ENCODE data around the gene CHD2. TPM values are rescaled to one million over a fixed set of nuclear protein-coding genes. Genes with fewer than 3 reads are reported as not detected.
A peak's percentile ranks its signal among the peaks of the same experiment; 100 is the strongest.
"Not testable (repeated sequence)": the region's sequence is repeated elsewhere in the genome, so short reads cannot be mapped to it uniquely, and the experiment has no call there.

Gene CHD2
- total and polyA plus RNA-seq, 4 experiments from 2014 or later: 28.4 to 351 (median 224) TPM

GRCh38 chr15:93035953-93036810, 136.1 kb downstream of the CHD2 start:
- Histone ChIP-seq H3K4me3 (ENCODE audit: low read length in 2 of 2) (no peak overlapping the region), H3K27ac (ENCODE audit: low read depth, low read length) (no peak overlapping the region), H3K27me3 (ENCODE audit: insufficient read depth, low read length) (no peaks in the 10 kb centered on the region), H3K36me3 (ENCODE audit: insufficient read depth, low read length) (no peaks in the 10 kb centered on the region), H3K4me1 (ENCODE audit: insufficient read depth, low read length) (peaks cover 8% of the 10 kb centered on the region), H3K9me3 (ENCODE audit: control insufficient read depth in 1 of 2, low read length in 2 of 2) (no peaks in the 10 kb centered on the region)
- Mint-ChIP-seq H3K4me3 (peak overlapping the region in 6 of 8 donors; percentile 42 to 84 (median 78)), H3K36me3 (no peaks in the 10 kb centered on the region), H3K4me1 (peaks cover 5 to 13% (median 6%) of the 10 kb centered on the region in 4 donors), H3K27ac (peak overlapping the region in 5 of 7 donors; percentile 51 to 92 (median 80)), H3K9me3 (peaks cover 0 to 3% (median 0%) of the 10 kb centered on the region in 8 donors), H3K27me3 (no peaks in the 10 kb centered on the region)
- ChIA-PET CTCF (ENCODE audit: partially characterized antibody) (interaction anchor here (0.6 to 5.2 kb wide), 10 partner anchors 7 to 316 kb away, joined by 3 to 26 read pairs (median 7); partner anchors contain the start of gene RGMA), POLR2A (ENCODE audit: partially characterized antibody) (interaction anchor here (3.6 kb wide), 1 partner anchor 11 kb away, joined by 16 read pairs; no protein-coding TSS in a partner anchor)
- intact Hi-C loops (cut with micrococcal nuclease): no loop called here
- DNase-seq: peak in 4 of 5 donors; percentile 19 to 43 (median 36)

DNA sequence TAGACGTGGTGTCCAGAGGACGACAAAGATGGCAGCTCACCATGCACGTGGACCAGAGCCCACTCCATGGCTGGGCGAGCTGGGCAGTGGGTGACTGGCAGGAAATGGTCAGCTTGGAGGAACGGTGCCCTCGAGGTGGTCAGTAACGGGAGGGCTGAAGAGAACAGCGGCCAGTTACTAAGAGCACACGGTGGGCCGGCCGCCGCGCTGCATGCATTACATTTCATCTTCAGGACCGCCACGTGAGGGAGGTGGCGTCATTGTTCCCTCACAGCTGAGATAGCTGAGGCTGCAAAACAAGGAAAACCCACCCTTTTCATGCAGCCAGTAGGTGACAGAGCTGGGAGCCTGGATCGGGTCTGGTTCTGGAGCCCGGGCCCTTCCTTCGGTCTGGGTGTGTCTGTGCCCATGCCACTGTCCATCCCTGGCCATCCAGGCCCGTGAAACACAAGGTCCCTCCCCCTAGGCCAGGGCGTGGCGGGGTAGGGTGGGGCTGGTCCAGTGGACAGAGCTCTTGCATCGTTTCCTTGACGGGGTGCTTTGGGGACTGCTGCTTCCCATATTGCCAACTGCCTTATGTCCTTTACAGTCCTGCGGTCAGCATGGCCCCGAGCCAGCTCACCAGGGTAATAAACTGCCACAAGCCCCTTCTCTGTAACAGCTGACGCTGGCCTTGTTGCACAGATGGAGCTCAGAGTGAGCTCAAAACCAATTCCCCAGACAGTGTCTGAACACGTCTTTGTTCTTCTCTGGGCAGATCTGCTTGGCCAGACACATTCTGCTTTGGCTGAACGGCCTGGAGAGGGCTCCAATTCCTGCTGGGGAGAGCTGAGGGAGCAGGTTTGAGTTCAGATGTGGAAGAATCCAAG, 137.1 kb downstream of the CHD2 start:
- H3K27ac Mint-ChIP-seq: no peak overlapping the region
- no peaks in the 10 kb centered on the region for H3K36me3 Mint-ChIP-seq
- Histone ChIP-seq H3K9me3 (ENCODE audit: control insufficient read depth in 1 of 2, low read length in 2 of 2) (no peaks in the 10 kb centered on the region), H3K27ac (ENCODE audit: low read depth, low read length) (no peak overlapping the region), H3K4me3 (ENCODE audit: low read length in 2 of 2) (no peak overlapping the region), H3K36me3 (ENCODE audit: insufficient read depth, low read length) (no peaks in the 10 kb centered on the region), H3K4me1 (ENCODE audit: insufficient read depth, low read length) (peaks cover 8% of the 10 kb centered on the region), H3K27me3 (ENCODE audit: insufficient read depth, low read length) (no peaks in the 10 kb centered on the region)
- H3K4me1 Mint-ChIP-seq: peaks cover 5 to 10% (median 6%) of the 10 kb centered on the region in 4 donors
- H3K4me3 Mint-ChIP-seq: peak overlapping the region in 1 of 8 donors; percentile 25
- no peak for DNase-seq
- POLR2A ChIA-PET (ENCODE audit: partially characterized antibody): interaction anchor here (3.6 kb wide), 1 partner anchor 10 kb away, joined by 16 read pairs; no protein-coding TSS in a partner anchor
- intact Hi-C loops (cut with micrococcal nuclease): no loop called here
- H3K9me3 Mint-ChIP-seq: peaks cover 0 to 3% (median 0%) of the 10 kb centered on the region in 8 donors
- H3K27me3 Mint-ChIP-seq: no peaks in the 10 kb centered on the region
- CTCF ChIA-PET (ENCODE audit: partially characterized antibody): interaction anchor here (0.6 to 5.2 kb wide), 11 partner anchors 8 to 1082 kb away, joined by 3 to 26 read pairs (median 5); no protein-coding TSS in a partner anchor

DNA sequence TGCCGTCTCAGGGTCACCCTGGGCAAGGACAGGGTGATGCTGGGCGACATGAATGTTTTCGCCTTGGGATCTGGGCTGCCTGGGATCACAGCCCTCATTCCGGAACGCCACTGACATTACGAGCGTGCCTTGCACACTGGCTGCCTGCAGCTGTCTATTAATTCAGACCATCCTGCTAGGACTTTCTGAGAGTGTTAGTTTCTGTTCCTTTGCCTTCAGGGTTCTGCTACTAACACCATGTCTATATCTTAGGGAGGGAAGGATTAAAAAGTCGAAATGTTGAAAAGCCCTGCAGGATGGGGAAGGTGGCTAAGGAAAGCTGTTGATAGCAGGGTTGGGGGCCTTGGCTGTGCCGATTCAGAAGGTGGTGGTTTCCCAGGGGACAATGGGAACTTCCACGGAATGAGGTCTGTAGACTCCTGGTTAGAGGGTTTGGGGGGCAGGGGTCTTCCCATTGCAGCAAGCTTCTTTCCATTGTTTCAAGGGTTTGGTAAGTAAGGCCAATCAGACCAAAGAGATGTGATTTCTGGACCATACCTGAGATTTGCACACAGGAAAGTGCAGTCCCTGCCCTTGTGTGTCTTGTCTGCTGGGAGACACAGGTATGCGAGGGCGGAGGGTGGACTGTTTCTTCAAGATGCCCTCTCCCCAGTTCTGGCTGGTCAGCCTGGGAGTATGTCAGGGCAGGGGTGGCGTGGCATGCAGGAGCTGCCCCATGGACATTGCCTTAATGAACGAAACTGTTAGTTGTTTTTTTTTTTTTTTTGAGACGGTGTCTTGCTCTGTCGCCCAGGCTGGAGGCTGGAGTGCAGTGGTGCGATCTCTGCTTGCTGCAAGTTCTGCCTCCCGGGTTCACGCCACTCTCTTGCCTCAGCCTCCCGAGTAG, 137.9 kb downstream of the CHD2 start:
- no peak for DNase-seq
- CTCF ChIA-PET (ENCODE audit: partially characterized antibody): interaction anchor here (0.9 to 5.2 kb wide), 9 partner anchors 9 to 1082 kb away, joined by 3 to 26 read pairs (median 5); no protein-coding TSS in a partner anchor
- no peak overlapping the region for H3K27ac Mint-ChIP-seq

GRCh38 chr15:93039562-93040287, 139.6 kb downstream of the CHD2 start:
- H3K27ac Mint-ChIP-seq; H3K27me3 Mint-ChIP-seq; H3K4me1 ChIP-seq (ENCODE audit: insufficient read depth, low read length); DNase-seq; H3K36me3 Mint-ChIP-seq; H3K9me3 ChIP-seq (ENCODE audit: control insufficient read depth in 1 of 2, low read length in 2 of 2); H3K36me3 ChIP-seq (ENCODE audit: insufficient read depth, low read length); H3K4me3 Mint-ChIP-seq; H3K27ac ChIP-seq (ENCODE audit: low read depth, low read length); H3K9me3 Mint-ChIP-seq; H3K4me3 ChIP-seq (ENCODE audit: low read length in 2 of 2); intact Hi-C loops (cut with micrococcal nuclease); POLR2A ChIA-PET (ENCODE audit: partially characterized antibody); H3K27me3 ChIP-seq (ENCODE audit: insufficient read depth, low read length): not testable (repeated sequence)
- H3K4me1 Mint-ChIP-seq: peaks cover 10 to 11% (median 10%) of the 10 kb centered on the region in 4 donors
- CTCF ChIA-PET (ENCODE audit: partially characterized antibody): interaction anchor here (1.8 to 5.2 kb wide), 2 partner anchors 8 to 10 kb away, joined by 5 to 26 read pairs; no protein-coding TSS in a partner anchor

More for the DNA sequence above, 137.9 kb downstream of the CHD2 start:
- Mint-ChIP-seq H3K9me3 (peaks cover 0 to 3% (median 0%) of the 10 kb centered on the region in 8 donors), H3K4me3 (no peak overlapping the region), H3K27me3 (no peaks in the 10 kb centered on the region), H3K4me1 (peaks cover 6 to 10% (median 7%) of the 10 kb centered on the region in 4 donors), H3K36me3 (no peaks in the 10 kb centered on the region)
- Histone ChIP-seq H3K9me3 (ENCODE audit: control insufficient read depth in 1 of 2, low read length in 2 of 2) (no peaks in the 10 kb centered on the region), H3K27ac (ENCODE audit: low read depth, low read length) (no peak overlapping the region), H3K27me3 (ENCODE audit: insufficient read depth, low read length) (no peaks in the 10 kb centered on the region), H3K36me3 (ENCODE audit: insufficient read depth, low read length) (no peaks in the 10 kb centered on the region), H3K4me1 (ENCODE audit: insufficient read depth, low read length) (peaks cover 8% of the 10 kb centered on the region), H3K4me3 (ENCODE audit: low read length in 2 of 2) (no peak overlapping the region)
- POLR2A ChIA-PET (ENCODE audit: partially characterized antibody): interaction anchor here (3.6 kb wide), 1 partner anchor 9 kb away, joined by 16 read pairs; no protein-coding TSS in a partner anchor
- intact Hi-C loops (cut with micrococcal nuclease): no loop called here

DNA sequence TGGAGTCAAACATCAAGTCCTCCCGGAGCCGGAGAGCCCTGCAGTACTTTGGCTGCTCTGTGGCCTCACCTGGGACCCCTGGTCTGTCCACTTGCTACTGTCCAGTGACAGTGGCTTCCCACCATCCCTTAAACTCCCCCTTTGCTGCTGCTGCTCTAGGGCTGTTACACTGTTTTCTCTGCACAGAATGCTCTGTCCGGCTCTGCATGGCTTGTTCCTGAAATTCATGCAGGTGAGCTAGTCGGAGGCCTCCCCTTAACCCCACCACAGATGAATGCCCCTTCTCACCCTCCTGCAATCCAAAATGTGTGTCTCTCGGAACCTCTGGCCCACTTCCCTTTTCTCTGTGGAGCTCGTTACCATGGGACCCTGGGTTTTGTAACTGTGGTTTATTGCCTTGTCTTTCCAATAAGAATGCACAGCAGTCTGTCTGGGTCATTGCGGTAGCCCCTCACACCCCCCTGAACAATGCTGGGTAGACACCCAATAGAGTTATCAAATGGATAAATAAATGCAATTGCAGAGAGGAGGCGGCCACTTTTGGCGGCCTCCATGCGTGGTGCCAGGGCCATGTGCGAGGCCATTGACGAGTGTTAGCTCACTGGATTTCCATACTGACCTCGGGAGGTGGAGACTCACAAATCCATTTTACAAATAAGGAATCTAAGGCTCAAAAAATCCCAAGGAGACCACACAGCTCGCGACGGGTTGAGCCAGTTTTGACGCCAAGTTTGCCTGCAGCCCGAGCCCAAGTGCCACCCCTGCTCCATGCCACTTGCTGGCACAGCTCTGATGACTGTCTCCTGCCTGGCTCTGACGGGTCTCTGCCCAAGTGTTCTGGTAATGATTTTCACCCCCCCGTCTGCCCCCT, 140.4 kb downstream of the CHD2 start:
- POLR2A ChIA-PET (ENCODE audit: partially characterized antibody): no interaction called here
- H3K27ac Mint-ChIP-seq: peak overlapping the region in 1 of 7 donors; percentile 68

More for the DNA sequence above, 140.4 kb downstream of the CHD2 start:
- H3K9me3 ChIP-seq (ENCODE audit: control insufficient read depth in 1 of 2, low read length in 2 of 2): no peaks in the 10 kb centered on the region
- no peak overlapping the region for H3K4me3 ChIP-seq (ENCODE audit: low read length in 2 of 2)
- H3K27ac ChIP-seq (ENCODE audit: low read depth, low read length): no peak overlapping the region
- Mint-ChIP-seq H3K9me3 (peaks cover 0 to 3% (median 0%) of the 10 kb centered on the region in 8 donors), H3K4me1 (peaks cover 10 to 11% (median 10%) of the 10 kb centered on the region in 4 donors), H3K4me3 (no peak overlapping the region), H3K27me3 (no peaks in the 10 kb centered on the region), H3K36me3 (no peaks in the 10 kb centered on the region)
- H3K36me3 ChIP-seq (ENCODE audit: insufficient read depth, low read length): no peaks in the 10 kb centered on the region
- CTCF ChIA-PET (ENCODE audit: partially characterized antibody): interaction anchor here (0.7 to 5.2 kb wide), 3 partner anchors 8 to 294 kb away, joined by 3 to 26 read pairs (median 3); no protein-coding TSS in a partner anchor
- no peak for DNase-seq
- intact Hi-C loops (cut with micrococcal nuclease): no loop called here
- H3K4me1 ChIP-seq (ENCODE audit: insufficient read depth, low read length): peaks cover 8% of the 10 kb centered on the region
- no peaks in the 10 kb centered on the region for H3K27me3 ChIP-seq (ENCODE audit: insufficient read depth, low read length)

Data from CD4-positive, alpha-beta memory T cell (primary cell).